CD4-positive, alpha-beta T cell treated with Interleukin-10 for 1 hour (primary cell): ENCODE data around the gene LHX3.

Source experiments
- DNase-seq: peaks from one replicate; pipeline ENCODE4 v3.0.0-alpha.2; 2020

LHX3 gene

GRCh38 chr9:136204838-136205706, at the start of gene LHX3:
LHX3 (minus strand) TSS chr9:136205128; CDS start chr9:136205012, 116 bp downstream.
- no peak for DNase-seq

DNA sequence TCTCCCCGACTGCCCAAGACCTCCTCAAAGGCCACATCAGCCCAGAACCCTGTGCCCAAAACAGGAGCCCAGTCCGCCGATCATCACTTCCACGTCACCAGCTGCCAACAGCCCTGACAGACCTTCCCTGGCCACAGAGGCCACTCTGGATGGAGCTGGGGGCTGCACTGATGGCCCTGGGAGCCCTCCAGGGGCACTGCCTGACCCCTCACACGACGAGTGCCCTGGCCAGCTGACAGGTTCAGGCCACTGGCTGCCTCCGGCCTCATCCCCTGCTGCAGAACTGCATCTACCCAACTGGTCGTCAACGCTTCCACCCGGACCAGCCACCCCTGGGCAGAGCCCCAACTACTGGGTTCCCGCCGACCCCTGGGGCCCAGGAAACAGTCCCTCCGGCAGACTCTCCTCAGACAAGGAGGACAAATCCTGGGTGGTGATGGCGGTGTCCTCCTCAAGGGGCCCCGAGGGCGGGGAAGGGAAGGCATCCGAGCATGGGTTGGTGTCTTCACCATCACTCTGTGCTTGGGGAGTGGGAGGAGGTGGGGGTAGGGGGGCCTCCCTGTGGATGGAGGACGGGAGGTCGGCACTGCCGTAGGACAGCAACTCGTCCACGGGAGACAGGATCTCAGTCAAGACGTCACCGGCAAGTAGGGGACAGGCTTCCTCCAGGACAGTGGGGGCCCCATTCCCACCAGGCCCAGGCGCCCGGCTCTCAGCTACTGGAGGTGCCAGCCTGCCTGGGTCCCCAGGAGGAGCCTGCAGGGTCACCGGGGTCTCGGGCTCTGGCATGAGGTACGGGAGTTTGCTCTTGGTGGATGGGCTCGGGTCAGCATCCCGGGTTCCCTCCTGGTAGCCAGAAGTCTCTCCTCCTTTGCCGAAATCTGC, 48.6 kb upstream of the LHX3 start:
- DNase-seq: no peak

- no peak for DNase-seq
These were observed 47.9 kb upstream of the LHX3 start for GRCh38 chr9:136252846-136253245.

GRCh38 chr9:136252281-136252680, 47.4 kb upstream of the LHX3 start:
- no peak for DNase-seq

GRCh38 chr9:136251264-136252115, 46.6 kb upstream of the LHX3 start:
- no peak for DNase-seq

DNA sequence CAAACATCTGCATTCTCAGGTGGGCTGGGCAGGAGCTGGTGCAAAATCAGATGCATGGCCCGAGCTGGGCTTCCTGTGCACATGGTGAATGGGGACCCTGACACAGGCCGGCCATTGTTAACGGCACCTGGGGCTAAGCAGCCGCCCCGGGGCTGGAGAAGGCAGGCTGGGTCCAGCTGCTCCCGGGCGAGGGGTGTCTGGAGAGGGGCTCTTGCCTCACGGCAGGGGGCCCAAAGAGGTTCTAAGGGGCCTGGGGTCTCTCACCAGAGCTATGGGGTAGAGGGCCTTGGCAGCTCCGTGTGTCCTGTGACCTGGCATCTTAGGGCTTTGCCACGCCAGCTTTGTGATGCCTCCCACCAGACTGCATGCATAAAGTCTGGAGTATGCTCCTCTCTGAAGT, 45.7 kb upstream of the LHX3 start:
- DNase-seq: no peak

- no peak for DNase-seq
These were observed 45.1 kb upstream of the LHX3 start for GRCh38 chr9:136249877-136250559.

- no peak for DNase-seq
These were observed 44.3 kb upstream of the LHX3 start for GRCh38 chr9:136248951-136249876.

DNA sequence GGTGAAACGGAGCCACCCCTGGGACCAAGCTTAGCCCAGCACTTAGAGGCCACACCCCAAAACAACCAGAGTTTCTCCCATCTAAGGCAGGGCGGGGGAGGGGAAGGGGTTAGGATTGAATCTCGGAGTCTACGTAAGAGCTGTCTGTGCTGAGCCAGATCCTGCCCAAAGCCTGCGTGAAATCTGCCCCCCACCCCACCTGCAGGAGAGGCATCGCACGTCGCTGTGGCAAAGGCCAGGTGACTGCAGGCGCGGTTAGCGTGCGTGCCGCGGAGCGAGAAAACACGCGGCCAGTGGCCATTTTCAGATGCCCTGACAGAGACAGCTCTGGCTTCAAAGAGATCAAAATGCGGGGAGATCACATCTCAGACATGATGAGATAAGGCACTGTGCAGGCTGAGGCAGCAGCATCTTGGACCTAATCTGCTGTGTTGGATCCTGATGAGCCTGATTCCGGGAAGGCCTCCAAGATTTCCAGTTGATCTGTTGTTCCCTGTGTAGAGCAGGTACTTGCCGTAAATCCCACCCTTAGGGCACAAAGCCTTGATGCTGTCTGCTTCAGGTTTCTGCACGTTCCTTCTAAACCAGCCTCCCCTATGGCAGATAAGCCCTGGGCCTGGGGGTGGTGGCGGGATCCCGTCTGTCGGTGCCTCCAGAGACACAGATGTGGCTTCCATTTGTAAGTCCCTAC, 43.2 kb upstream of the LHX3 start:
- DNase-seq: no peak

DNA sequence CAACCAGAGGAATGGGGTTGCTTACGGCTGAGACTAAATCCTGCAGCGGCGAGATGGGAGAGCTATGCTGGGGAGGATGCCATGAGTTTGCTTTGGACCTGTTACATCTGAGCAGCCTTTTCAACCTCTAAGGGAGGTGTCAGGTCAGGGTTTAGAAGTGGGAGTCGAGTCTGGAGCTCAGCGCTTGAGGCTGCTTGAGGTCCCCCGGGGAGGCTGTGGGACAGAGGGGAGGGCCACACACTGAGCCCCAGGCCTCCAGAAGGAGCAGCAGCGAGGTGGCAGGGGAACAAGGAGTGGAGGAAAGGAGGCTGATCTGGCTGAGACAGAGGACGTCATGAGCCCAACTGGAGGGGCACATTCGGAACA, 42.6 kb upstream of the LHX3 start:
- DNase-seq: no peak

DNA sequence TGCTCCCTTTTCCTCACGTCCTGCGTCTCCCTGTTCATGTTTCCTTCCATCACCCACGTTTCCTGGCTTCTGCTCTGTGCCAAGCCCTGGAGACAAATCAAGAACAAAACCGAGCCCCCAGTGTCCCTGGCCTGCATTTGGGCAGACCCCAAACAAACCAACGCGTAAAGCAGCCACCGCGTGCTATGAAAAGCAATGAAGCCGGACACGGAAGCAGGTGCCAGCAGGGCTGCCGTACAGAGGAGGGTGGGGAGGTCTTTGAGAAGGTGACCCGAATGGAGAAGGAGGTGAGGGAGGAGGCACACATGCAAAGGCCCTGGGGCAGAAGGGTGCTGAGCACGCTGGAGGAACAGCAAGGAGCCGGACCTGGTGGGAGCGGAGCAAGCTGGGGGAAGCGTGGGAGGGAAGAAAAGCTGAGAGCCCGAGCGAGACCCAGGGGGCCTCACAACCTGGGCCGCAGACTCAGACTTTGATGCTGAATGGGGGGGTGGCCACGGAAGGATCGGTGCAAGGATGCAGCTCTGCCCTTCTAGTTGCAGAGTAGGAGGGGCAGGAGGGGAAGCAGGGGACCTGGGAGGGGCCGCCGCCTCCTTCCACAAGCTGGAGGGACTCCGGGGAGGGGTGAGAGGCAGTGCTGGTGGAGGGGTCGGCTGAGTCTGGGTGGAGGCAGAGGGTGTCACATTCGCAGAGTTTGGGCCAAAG, 42.1 kb upstream of the LHX3 start:
- DNase-seq: no peak

GRCh38 chr9:136245219-136246150, 40.6 kb upstream of the LHX3 start, which contains the start of gene QSOX2:
QSOX2 (minus strand) TSS chr9:136245812; CDS start chr9:136245803, 9 bp downstream.
- peak; percentile 87 for DNase-seq

DNA sequence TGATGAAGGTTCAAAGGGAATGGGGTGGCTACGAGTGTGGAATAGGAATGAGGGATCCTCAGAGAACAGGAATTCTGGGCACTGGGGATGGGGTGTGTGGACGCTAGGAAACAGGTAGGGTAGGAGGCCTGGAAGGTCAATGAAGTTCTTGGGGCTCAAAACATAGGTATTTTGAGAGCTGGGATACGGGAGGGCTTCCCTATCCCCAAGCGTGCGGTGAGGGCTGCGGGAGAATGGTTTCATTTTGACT, 40.0 kb upstream of the LHX3 start:
- no peak for DNase-seq

DNA sequence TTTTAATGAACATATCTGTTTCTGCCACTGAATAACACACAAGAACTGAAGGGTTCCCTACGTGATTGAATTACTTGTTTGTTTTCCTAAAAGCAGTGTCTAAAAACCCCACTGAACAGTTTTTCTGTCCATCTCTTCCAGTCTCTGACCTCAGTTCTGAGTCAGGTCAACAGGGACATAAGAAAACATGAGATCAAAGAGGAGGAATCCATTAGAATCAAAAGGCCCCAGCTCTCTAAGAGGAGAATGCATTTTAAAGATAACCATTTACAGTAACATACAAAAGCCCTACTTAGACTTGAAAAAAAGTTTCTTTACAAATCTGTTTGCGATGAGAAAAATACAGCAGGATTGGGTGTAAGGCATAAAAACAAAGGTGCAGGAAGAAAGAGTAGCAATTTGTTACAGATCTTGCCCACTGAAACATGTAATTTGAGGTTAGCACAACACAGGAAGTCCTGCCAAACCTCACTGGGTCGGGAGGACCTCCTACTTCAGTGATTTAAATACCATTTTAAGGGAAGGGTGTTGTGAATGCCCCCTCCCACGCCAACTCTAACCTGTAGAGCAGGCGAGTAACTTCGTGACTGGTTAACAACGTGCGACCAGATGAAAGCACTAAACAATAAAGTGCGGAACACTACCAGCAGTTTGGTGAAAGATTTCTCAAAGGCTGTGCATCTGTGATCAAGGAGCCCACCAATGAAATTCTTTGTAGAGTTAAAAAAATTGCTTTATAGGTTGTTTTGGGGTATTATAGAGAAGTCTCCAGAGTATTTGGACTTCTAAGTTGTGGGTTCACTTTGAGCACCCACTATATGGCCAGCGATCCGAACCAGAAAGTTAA, 39.4 kb upstream of the LHX3 start:
- peak; percentile 48 for DNase-seq

- no peak for DNase-seq
These were observed 38.7 kb upstream of the LHX3 start for GRCh38 chr9:136243631-136244030.

- no peak for DNase-seq
These were observed 38.1 kb upstream of the LHX3 start for GRCh38 chr9:136242918-136243525.

DNA sequence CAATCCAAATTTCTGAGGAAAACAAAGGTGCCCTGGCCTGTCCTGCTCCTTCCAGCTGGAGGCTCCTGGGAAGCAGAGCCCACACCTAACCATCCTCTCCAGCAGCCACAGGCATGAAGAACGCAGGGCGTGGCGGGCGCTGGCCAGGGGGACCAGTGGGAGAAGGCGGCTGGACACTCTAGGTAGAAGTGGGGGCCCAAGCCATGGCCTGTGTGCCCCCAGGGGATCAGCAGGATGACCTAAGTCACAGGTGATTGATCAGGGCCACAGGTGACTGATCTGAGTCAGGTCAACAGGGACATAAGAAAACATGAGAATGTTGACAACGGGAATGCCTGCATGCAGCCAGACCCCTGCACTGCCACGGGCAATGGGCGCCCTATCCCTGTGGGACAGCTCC, 37.3 kb upstream of the LHX3 start:
- no peak for DNase-seq

DNA sequence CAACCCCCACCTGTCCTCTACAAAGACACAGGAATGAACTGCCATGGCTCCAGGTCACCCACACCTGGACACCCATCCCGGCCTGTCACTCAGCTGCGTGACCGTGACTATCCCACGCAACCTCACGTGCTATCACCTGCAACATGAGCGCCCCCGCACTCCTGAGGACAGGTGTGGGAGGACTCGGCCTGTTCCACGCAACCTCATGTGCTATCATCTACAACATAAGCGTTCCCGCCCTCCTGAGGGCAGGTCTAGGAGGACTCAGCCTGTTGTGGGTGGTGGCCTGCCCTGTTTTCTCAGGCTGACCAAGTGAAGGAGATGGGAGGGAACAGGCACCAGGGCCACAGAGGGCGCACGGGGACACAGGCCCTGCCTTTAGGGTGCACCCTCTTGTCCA, 36.6 kb upstream of the LHX3 start:
- DNase-seq: no peak
